ENCODE data around the gene HELZ.

DNA sequence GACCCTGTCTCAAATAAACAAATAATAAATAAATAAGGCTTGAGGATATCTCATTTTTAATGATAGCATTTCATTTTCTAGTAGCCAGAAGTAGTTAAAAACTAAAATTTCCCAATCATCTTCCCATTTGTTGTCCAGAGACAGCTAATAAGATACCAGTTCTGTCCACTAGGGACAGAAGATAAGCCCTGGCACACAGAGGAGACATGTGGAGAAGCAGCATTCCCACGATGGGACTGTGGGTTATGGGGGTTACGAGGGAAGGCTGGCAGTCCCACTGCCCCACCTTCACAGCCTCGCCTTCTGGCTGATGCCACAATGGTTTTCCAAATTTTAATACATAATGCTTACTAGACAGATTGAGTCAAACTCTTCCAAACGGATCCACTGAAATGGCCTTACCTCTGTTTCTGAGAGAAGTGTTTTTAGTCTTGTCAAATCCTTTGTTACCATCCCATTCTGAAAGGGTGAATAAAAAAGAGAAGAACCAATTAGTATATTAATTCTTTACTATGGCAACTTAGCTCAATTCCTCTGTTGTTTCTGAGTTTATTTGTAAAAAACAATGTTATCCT, 44.2 kb downstream of the HELZ start:
- TF ChIP-seq, protein P1, sequence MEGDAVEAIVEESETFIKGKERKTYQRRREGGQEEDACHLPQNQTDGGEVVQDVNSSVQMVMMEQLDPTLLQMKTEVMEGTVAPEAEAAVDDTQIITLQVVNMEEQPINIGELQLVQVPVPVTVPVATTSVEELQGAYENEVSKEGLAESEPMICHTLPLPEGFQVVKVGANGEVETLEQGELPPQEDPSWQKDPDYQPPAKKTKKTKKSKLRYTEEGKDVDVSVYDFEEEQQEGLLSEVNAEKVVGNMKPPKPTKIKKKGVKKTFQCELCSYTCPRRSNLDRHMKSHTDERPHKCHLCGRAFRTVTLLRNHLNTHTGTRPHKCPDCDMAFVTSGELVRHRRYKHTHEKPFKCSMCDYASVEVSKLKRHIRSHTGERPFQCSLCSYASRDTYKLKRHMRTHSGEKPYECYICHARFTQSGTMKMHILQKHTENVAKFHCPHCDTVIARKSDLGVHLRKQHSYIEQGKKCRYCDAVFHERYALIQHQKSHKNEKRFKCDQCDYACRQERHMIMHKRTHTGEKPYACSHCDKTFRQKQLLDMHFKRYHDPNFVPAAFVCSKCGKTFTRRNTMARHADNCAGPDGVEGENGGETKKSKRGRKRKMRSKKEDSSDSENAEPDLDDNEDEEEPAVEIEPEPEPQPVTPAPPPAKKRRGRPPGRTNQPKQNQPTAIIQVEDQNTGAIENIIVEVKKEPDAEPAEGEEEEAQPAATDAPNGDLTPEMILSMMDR (IDR thresholded peaks at IDR 0.05) = peak in 3 of 5 experiments; percentile 8 to 18 (median 10)
- no peak for TF ChIP-seq POLR2A (IDR thresholded peaks at IDR 0.05)
